Activated effector memory CD4-positive, alpha-beta T cell treated with anti-CD3 and anti-CD28 coated beads, Interleukin-2, amount 50 U/mL, for 16 hours (primary cell): ENCODE results near the gene PTPRK.

Source experiments
- DNase-seq: peaks from one replicate; pipeline ENCODE4 v3.0.0-alpha.2; 2020

PTPRK gene

GRCh38 chr6:128242765-128243403 is 277.5 kb downstream of the PTPRK start:
- no peak for DNase-seq

GRCh38 chr6:128241216-128241615 is 279.2 kb downstream of the PTPRK start:
- no peak for DNase-seq

- DNase-seq, result no peak
These were observed 280.4 kb downstream of the PTPRK start for GRCh38 chr6:128240024-128240428.

GRCh38 chr6:128239146-128239545 is 281.3 kb downstream of the PTPRK start:
- DNase-seq, result no peak

- no peak for DNase-seq
These were observed 282.2 kb downstream of the PTPRK start for GRCh38 chr6:128238225-128238624.

GRCh38 chr6:128235556-128235955 is 284.8 kb downstream of the PTPRK start:
- DNase-seq, result no peak

GRCh38 chr6:128233531-128233930 is 286.9 kb downstream of the PTPRK start:
- no peak for DNase-seq

GRCh38 chr6:128230267-128230989 is 290.0 kb downstream of the PTPRK start:
- DNase-seq, result no peak

- DNase-seq, result no peak
These were observed 294.8 kb downstream of the PTPRK start for GRCh38 chr6:128225612-128226011.

GRCh38 chr6:128216917-128217316 is 303.5 kb downstream of the PTPRK start:
- no peak for DNase-seq

GRCh38 chr6:128209771-128210170 is 310.6 kb downstream of the PTPRK start:
- no peak for DNase-seq

GRCh38 chr6:128208851-128209580 is 311.4 kb downstream of the PTPRK start:
- no peak for DNase-seq

GRCh38 chr6:128208078-128208477 is 312.3 kb downstream of the PTPRK start:
- DNase-seq, result no peak

GRCh38 chr6:128206610-128207426 is 313.6 kb downstream of the PTPRK start:
- no peak for DNase-seq

- DNase-seq, result no peak
These were observed 315.8 kb downstream of the PTPRK start for GRCh38 chr6:128204616-128205015.

- no peak for DNase-seq
These were observed 318.1 kb downstream of the PTPRK start for GRCh38 chr6:128202169-128202765.

- DNase-seq, result no peak
These were observed 319.6 kb downstream of the PTPRK start for GRCh38 chr6:128200789-128201188.

GRCh38 chr6:128199461-128199860 is 320.9 kb downstream of the PTPRK start:
- no peak for DNase-seq

GRCh38 chr6:128192972-128193371 is 327.4 kb downstream of the PTPRK start:
- DNase-seq, result no peak

GRCh38 chr6:128188678-128189077 is 331.7 kb downstream of the PTPRK start:
- no peak for DNase-seq

- DNase-seq, result no peak
These were observed 333.7 kb downstream of the PTPRK start for GRCh38 chr6:128186729-128187128.

- no peak for DNase-seq
These were observed 340.4 kb downstream of the PTPRK start for GRCh38 chr6:128179876-128180438.
